GM18508 (cell line): ENCODE results near the gene PCDHA12.

Experiments used
- ATAC-seq: cut with Tn5 transposase; IDR thresholded peaks from one replicate; pipeline ENCODE4 v1.9.1; 2021; ENCODE audit warnings: moderate number of reproducible peaks; ENCODE audit not compliant: insufficient read depth, unreplicated experiment

The PCDHA12 gene

GRCh38 chr5:140926443-140927227, 51.5 kb downstream of the PCDHA12 start:
- ATAC-seq = no peak

DNA sequence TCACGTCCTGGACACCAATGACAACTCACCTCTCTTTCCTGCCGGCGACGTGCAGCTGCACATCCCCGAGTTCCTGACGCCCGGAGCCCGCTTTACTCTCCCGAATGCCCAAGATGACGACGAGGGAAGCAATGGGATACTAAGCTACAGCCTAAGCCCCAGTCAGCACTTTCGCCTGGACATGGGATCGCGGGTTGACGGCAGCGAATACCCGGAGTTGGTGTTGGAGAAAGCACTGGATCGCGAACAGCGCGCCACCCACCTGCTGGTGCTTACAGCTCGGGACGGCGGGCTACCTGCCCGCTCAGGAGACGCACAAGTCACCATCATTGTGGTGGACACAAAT, 52.1 kb downstream of the PCDHA12 start:
- no peak for ATAC-seq
